NCI-H2171 (cell line): ENCODE measurements around the gene IL1A.

ENCODE experiments used
- DNase-seq: peaks from one replicate; lab custom pipeline; 2025; lab: John Stamatoyannopoulos, UW

IL1A gene

DNA sequence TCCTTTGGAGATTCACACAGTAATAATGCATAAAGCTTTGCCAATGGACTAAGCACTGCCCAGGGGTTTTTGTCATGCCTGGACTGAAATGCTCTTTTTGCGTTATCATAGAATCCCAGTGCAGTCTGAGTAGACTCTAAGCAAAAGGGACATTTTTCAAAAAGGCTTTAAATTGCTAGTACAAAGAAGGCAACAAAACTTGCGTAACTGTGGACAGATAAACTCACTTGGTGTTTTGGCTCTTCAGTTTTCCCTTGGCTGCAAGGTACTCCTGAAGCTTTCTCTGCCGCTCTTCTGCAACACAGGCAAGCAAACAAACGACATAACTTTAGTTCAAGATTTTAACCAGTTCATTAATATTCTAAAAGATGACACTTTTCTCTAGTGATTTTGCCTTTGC, 22.0 kb downstream of the IL1A start:
- no peak for DNase-seq

- DNase-seq = no peak
Observed at GRCh38 chr2:112760149-112760548, 24.1 kb downstream of the IL1A start.

- DNase-seq = no peak
Observed at GRCh38 chr2:112758711-112759110, 25.6 kb downstream of the IL1A start.

GRCh38 chr2:112757265-112757664, 27.0 kb downstream of the IL1A start:
- no peak for DNase-seq

DNA sequence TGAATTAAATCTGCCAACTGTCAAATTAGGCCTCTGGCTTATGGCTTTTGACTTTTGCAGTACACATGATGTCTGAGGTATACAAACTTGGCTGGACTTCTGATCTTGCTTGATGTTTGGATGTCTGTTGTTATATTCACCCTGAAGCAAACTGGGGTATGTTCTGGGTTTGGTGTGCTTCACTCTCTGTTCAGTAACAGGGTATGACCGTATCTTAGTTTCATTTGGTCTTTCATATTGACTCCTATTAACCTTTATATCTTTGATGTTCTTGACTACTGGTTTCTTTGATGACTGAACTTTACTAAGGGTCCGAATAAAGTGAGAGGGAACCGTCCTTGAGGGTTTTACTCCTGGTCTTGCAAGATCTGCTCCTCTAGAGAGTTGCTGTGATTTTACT, 28.1 kb downstream of the IL1A start:
- no peak for DNase-seq

- no peak for DNase-seq
Observed at GRCh38 chr2:112755444-112755843, 28.8 kb downstream of the IL1A start.

DNA sequence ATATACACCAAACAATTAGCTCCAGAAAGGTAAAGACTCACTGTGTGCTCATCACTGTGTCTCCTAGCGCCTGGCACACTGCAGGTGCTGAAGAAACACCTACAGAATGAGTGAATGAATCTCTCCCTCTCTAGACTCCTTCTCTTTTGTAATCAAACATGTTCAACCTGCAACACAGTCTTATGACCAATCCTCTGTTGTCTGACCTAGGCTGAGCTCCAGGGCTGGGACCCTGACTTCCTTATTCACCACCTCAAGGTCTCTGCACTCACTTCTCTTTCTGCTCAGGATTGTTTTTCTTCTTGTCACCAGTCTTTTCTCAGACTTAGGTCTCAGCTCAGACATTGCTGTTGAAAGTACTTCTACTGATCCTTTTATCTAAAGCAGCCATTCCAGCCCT, 29.7 kb downstream of the IL1A start:
- DNase-seq = no peak

GRCh38 chr2:112752667-112753066, 31.6 kb downstream of the IL1A start:
- DNase-seq = no peak

GRCh38 chr2:112751451-112752197, 32.7 kb downstream of the IL1A start:
- DNase-seq = no peak

DNA sequence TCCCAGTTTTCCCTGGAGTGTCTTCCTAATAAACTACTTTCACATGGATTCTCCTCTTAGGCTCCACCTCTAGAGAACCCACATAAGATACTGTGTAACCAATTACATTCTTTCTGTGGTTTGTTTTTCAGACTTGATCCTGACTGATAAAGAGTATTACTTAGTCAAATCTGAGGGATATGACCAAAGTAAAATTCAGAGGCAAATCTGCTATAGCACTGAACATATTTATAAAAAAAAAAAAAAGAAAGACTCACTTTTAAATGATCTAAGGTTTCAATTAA, 33.8 kb downstream of the IL1A start:
- no peak for DNase-seq

- peak; percentile 7 for DNase-seq
Observed at GRCh38 chr2:112749755-112750559, 34.3 kb downstream of the IL1A start.

- DNase-seq = no peak
Observed at GRCh38 chr2:112740527-112740926, 43.8 kb downstream of the IL1A start.

DNA sequence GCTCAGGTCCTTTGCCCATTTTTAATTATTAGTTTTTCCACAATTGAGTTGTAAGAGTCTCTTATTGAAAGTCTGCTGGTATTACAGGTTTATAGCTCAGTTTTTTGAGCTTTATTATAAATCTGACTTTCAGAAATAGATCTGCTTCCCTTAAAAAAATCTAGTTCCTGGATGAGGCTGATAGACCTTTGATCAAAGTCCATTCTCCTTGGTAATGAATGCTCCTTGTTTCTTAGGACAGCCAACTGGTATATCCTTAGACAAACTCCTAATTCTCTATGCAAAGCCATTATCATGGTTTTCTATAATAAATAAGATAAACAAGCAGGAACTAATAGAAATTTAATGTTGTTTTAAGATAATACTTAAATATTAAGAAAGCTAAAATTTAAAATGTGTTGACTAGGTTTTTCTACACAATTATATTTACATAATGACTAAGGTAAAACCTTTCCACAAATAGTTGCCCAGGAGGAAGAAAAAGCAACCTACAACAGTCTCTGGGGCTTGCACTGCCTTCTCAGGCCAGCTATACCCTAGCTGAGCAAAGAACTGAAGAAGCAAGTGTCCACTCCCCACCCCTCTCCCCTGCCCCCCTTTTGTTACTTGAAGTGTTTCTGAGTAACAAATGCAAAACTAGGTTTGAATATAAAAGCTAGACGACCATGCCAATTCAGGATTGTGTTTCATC, 46.6 kb downstream of the IL1A start:
- no peak for DNase-seq

DNA sequence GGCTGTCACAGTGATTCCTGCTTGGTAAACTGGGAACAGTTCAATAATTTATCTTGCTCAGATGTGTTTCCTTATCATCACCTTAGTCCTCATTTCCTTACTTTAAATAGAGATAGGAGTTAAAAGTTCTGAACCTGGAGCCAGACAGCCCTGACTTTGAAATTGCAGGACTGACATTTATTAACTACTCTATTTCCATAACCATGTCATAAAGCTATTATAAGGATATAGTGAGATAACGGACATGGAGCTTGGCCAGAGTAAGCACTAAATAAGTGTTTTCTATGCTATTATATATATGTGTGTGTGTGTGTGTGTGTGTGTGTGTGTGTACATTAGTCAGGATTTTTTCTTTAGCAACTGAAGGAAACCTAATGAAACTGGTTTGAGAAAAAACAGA, 50.4 kb downstream of the IL1A start:
- DNase-seq = no peak

DNA sequence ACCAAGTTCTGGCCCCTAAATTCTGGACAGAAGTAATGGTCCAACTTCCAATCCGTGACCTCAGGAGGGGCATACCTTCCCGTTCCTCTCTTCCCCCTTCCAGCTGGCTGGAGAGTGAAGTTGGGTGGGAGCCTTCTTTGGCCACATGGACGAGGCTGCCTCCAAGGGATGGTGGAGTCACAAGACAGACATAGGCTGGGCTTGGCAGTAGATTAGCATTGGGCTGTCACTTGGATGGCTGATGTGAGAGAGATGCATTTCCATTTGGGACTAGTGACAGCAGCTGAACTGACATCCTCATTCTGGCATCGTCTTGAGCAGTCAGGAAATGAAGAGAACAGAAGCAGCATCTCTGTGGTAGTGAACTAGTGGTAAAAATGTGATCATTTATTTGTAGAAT, 50.8 kb downstream of the IL1A start:
- DNase-seq = no peak

GRCh38 chr2:112731479-112731878, 52.8 kb downstream of the IL1A start:
- DNase-seq = no peak

GRCh38 chr2:112730791-112731190, 53.5 kb downstream of the IL1A start:
- no peak for DNase-seq

- no peak for DNase-seq
Observed at GRCh38 chr2:112730216-112730615, 54.1 kb downstream of the IL1A start.

DNA sequence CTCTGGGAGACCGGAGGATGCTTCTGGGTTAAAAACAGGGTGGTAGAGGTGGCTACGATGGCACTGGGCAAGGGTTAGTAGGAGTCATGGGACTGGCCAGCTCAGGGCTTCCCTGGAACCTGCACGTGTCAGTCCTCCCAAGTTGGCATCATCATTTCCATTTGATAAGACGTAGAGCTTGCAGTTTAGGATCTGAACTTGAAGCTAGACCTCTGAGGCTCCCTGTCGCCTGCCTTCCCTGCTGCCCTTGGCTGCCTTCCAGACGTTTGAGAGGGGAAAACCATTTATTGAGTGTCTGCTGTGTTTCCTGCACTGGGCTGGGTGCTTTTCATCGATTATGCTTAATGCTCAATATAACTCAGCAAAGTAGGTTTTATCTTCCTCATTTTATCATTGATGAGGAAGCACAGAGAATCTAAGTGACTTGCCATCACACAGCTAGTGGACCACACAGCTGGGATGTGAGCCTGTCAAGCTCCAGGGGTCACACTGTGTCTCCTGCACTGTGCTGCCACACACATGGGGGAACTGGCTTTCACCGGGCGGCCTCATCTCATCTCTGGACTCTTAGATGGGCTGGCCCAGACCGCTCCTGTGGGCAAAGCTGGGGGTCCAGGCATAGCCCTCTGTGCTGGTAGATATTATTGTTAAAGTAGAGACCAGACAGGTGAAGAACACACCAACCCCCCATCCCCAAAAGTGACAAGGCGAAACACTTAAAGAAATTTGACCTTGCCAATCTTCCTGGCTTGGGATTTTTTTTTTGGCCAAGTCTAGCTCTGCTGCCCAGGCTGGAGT, 55.7 kb downstream of the IL1A start:
- peak; percentile 14 for DNase-seq

GRCh38 chr2:112728029-112728362, 56.3 kb downstream of the IL1A start:
- DNase-seq = no peak

DNA sequence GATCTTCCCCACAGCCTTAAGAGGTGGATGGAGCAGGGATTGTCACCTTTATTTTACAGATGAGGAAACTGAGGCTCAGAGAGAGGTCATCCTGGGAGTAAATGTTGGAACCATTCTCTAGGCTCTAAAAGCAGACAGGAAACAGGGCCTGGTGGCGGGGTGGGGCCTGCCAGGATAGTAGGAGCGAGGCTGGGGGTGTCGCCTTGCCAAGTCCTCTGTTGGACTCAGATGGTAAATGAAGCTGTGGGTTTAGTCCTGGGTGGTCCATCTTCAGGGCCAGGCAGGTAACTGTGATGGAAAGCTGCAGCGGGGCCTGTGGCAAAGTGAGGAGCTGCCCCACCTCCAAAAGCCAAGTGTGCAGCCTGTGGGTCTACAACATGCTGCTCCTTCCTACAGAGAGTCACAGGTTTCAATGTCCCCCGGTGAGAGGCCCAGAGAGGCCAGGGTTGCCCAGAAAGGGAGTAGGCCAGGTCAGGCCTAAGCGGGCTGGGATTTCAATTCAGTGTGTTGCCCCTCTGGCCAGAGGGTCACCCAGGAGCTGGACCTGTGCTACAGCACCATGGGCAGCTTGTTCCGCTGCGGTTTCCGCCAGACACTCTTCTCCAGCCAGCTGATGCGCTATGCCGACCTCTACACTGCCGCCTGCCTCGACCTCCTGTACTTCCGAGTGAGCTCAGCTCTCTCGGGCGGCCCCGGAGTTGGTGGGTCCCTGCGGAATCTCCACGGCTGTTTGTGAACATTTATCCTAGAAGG, 56.8 kb downstream of the IL1A start:
- no peak for DNase-seq
